A673 (cell line): ENCODE results near the gene HIPK3. TPM values are rescaled to one million over a fixed set of nuclear protein-coding genes. Genes with fewer than 3 reads are reported as not detected.

ENCODE experiments used
- BruUV-seq: library from RNA; stranded (reverse); fragments of 400-500 nt; replicated peaks from 2 replicates; lab custom pipeline; 2021; lab: Mats Ljungman, UMichigan
- CTCF ChIA-PET: fragments of 300-600 bp; sonication (Branson Sonifier 250); formaldehyde crosslinking; loops from one replicate; lab custom pipeline; 2022; ENCODE audit warnings: antibody characterized with exemption; lab: Charles Lee
- POLR2A ChIA-PET: fragments of 300-600 bp; sonication (Branson Sonifier 250); formaldehyde crosslinking; loops from one replicate; lab custom pipeline; 2022; ENCODE audit warnings: antibody characterized with exemption; ENCODE audit not compliant: low non-redundant PET; lab: Charles Lee
- DNase-seq: peaks from one replicate; pipeline ENCODE4 v3.0.0-alpha.2; 2015; ENCODE audit warnings: low spot score
- H3K27ac ChIP-seq: fragments of 200-600 bp; sonication (generic); 2 replicates; pipeline ENCODE4 v1.5.1; 2016; ENCODE audit warnings: mixed run types, low read depth, mild to moderate bottlenecking, mixed read lengths, antibody characterized with exemption, low read length; ENCODE audit not compliant: poor library complexity, severe bottlenecking
- H3K27me3 ChIP-seq: fragments of 200-600 bp; sonication (generic); replicated peaks from 2 replicates; pipeline ENCODE4 v1.6.1; 2017; ENCODE audit warnings: mixed run types, low read depth, mild to moderate bottlenecking, mixed read lengths, antibody characterized with exemption, low read length; ENCODE audit not compliant: insufficient read depth, poor library complexity
- H3K36me3 ChIP-seq: fragments of 200-600 bp; sonication (generic); 2 replicates; pipeline ENCODE4 v1.6.1; 2016; ENCODE audit warnings: mixed run types, mild to moderate bottlenecking, mixed read lengths, antibody characterized with exemption, low read length; ENCODE audit not compliant: insufficient read depth, poor library complexity, severe bottlenecking
- H3K4me1 ChIP-seq: fragments of 200-600 bp; sonication (generic); 2 replicates; pipeline ENCODE4 v1.6.1; 2017; ENCODE audit warnings: mixed run types, mild to moderate bottlenecking, mixed read lengths, antibody characterized with exemption, low read length; ENCODE audit not compliant: insufficient read depth, poor library complexity, severe bottlenecking
- H3K4me3 ChIP-seq: fragments of 200-600 bp; sonication (generic); 2 replicates; pipeline ENCODE4 v1.5.1; 2016; ENCODE audit warnings: low read depth, mixed run types, mild to moderate bottlenecking, mixed read lengths, low read length; ENCODE audit not compliant: poor library complexity, severe bottlenecking
- H3K9me3 ChIP-seq: fragments of 200-600 bp; sonication (generic); 2 replicates; pipeline ENCODE4 v1.6.1; 2016; ENCODE audit warnings: mixed run types, low read depth, mild to moderate bottlenecking, mixed read lengths, antibody characterized with exemption, low read length; ENCODE audit not compliant: poor library complexity, severe bottlenecking
- EZH2 ChIP-seq: fragments of 200-600 bp; sonication (generic); IDR thresholded peaks from 2 replicates; pipeline ENCODE4 v1.6.1; 2017; ENCODE audit warnings: borderline replicate concordance, low read depth, mild to moderate bottlenecking, mixed read lengths, antibody characterized with exemption, low read length; ENCODE audit not compliant: poor library complexity, severe bottlenecking
- intact Hi-C: fragments of 100-400 bp; cut with micrococcal nuclease; formaldehyde crosslinking; loops from one replicate; pipeline ENCODE4 v1.10.0; 2022; ENCODE audit not compliant: unreplicated experiment
- total RNA-seq: library from RNA; stranded (reverse); gene quantifications from 2 replicates; pipeline ENCODE4 v1.2.3, GENCODE V29; 2021
- TF ChIP-seq, protein P1 (sequence below): fragments of 300-800, 200-600 bp; sonication (generic); conservative IDR thresholded peaks from 2 replicates; pipeline ENCODE4 v1.5.1; 2017; ENCODE audit warnings: low read depth, mild to moderate bottlenecking, antibody characterized with exemption, low read length, moderate library complexity, mixed read lengths

The HIPK3 gene
- total RNA-seq, 1 experiment from 2014 or later, result 86.7 TPM

DNA sequence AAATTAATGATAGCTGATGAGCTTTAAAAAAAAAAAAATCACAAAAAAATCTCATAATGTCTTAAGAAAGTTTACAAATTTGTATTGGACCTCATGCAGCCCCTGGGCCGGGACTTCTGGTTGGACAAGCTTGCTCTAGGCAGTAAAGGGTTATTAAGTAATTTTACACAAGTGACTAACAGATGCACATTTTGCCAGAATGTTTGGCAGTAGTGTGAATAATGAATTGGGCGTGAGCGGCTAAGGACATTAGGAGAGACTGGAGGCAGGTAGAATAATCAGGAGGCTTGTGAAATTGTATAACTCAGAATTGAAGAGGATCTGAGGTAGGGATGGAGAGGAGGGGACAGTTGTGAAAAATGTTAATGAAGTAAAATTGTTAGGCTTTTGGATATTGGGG is 77.4 kb downstream of the HIPK3 start:
- Histone ChIP-seq H3K9me3 (no peaks in the 10 kb centered on the region), H3K27me3 (no peaks in the 10 kb centered on the region), H3K36me3 (peaks cover 11% of the 10 kb centered on the region), H3K27ac (no peak overlapping the region), H3K4me3 (no peak overlapping the region), H3K4me1 (no peaks in the 10 kb centered on the region)
- no peak for TF ChIP-seq EZH2
- TF ChIP-seq, protein P1, sequence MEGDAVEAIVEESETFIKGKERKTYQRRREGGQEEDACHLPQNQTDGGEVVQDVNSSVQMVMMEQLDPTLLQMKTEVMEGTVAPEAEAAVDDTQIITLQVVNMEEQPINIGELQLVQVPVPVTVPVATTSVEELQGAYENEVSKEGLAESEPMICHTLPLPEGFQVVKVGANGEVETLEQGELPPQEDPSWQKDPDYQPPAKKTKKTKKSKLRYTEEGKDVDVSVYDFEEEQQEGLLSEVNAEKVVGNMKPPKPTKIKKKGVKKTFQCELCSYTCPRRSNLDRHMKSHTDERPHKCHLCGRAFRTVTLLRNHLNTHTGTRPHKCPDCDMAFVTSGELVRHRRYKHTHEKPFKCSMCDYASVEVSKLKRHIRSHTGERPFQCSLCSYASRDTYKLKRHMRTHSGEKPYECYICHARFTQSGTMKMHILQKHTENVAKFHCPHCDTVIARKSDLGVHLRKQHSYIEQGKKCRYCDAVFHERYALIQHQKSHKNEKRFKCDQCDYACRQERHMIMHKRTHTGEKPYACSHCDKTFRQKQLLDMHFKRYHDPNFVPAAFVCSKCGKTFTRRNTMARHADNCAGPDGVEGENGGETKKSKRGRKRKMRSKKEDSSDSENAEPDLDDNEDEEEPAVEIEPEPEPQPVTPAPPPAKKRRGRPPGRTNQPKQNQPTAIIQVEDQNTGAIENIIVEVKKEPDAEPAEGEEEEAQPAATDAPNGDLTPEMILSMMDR, result no peak
- ChIA-PET CTCF (no interaction called here), POLR2A (no interaction called here)
- no TSS peak for BruUV-seq
- no peak for DNase-seq
- intact Hi-C loops, result no loop called here

DNA sequence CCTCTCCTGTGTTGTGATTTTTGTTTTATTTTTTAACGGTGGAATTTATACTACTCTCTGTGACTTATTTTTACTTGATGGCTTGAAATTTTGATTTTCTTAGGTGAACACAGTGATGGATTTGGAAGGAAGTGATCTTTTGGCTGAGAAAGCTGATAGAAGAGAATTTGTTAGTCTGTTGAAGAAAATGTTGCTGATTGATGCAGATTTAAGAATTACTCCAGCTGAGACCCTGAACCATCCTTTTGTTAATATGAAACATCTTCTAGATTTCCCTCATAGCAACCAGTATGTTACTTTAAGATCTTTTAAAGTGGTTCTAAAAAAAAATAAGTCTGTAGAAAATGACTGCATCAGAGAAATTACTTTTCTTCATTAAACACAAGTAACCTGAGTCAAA is 82.1 kb downstream of the HIPK3 start:
- Histone ChIP-seq H3K27ac (no peak overlapping the region), H3K4me3 (no peak overlapping the region), H3K27me3 (no peaks in the 10 kb centered on the region), H3K4me1 (no peaks in the 10 kb centered on the region), H3K9me3 (no peaks in the 10 kb centered on the region), H3K36me3 (peaks cover 38% of the 10 kb centered on the region)
- ChIA-PET POLR2A (no interaction called here), CTCF (no interaction called here)
- no TSS peak for BruUV-seq
- TF ChIP-seq, protein P1, result no peak
- no peak for TF ChIP-seq EZH2
- DNase-seq, result no peak
- intact Hi-C loops, result no loop called here

DNA sequence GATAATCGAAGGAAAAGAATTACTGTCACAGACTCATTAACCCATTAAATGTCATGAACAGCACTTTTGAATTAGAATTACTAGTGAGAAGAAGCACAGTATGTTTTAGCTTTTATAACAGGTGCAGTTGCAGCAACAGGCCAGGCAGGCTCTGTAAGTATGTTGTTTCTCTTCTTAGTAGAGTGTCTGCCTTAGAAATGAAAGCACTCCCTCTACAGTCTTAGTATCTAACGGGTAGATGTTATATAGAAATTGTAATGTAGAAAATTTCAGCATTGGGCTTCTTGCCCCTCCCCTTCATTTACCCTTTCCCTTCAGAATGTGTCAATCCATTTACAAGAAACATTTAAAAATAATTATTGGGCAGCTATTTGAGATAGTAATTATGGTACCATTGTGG is 87.4 kb downstream of the HIPK3 start:
- Histone ChIP-seq H3K27ac (no peak overlapping the region), H3K4me3 (no peak overlapping the region), H3K4me1 (no peaks in the 10 kb centered on the region), H3K9me3 (no peaks in the 10 kb centered on the region), H3K36me3 (peaks cover 57% of the 10 kb centered on the region), H3K27me3 (no peaks in the 10 kb centered on the region)
- CTCF ChIA-PET, result interaction anchor here (0.6 kb wide), 1 partner anchor 1011 kb away, joined by 6 read pairs; no protein-coding TSS in a partner anchor
- TF ChIP-seq, protein P1, result 0 out of 2 replicates have a peak, but pooled peaks have one; percentile 37
- no peak for TF ChIP-seq EZH2
- peak; percentile 37 for DNase-seq
- BruUV-seq, result no TSS peak
- intact Hi-C loops, result no loop called here
- POLR2A ChIA-PET, result no interaction called here
